ENCODE results near the gene GPR151.

The GPR151 gene

GRCh38 chr5:146544232-146544631, 28.2 kb upstream of the GPR151 start:
- TF ChIP-seq, protein P1, sequence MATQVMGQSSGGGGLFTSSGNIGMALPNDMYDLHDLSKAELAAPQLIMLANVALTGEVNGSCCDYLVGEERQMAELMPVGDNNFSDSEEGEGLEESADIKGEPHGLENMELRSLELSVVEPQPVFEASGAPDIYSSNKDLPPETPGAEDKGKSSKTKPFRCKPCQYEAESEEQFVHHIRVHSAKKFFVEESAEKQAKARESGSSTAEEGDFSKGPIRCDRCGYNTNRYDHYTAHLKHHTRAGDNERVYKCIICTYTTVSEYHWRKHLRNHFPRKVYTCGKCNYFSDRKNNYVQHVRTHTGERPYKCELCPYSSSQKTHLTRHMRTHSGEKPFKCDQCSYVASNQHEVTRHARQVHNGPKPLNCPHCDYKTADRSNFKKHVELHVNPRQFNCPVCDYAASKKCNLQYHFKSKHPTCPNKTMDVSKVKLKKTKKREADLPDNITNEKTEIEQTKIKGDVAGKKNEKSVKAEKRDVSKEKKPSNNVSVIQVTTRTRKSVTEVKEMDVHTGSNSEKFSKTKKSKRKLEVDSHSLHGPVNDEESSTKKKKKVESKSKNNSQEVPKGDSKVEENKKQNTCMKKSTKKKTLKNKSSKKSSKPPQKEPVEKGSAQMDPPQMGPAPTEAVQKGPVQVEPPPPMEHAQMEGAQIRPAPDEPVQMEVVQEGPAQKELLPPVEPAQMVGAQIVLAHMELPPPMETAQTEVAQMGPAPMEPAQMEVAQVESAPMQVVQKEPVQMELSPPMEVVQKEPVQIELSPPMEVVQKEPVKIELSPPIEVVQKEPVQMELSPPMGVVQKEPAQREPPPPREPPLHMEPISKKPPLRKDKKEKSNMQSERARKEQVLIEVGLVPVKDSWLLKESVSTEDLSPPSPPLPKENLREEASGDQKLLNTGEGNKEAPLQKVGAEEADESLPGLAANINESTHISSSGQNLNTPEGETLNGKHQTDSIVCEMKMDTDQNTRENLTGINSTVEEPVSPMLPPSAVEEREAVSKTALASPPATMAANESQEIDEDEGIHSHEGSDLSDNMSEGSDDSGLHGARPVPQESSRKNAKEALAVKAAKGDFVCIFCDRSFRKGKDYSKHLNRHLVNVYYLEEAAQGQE (IDR thresholded peaks at IDR 0.05; ENCODE audit: insufficient read depth in 1 of 2, low read depth in 2 of 2, low read length in 2 of 2) = no peak
- no peak for TF ChIP-seq TAF1 (IDR thresholded peaks at IDR 0.05; ENCODE audit: borderline replicate concordance, insufficient read depth, low read length)
- no peak for TF ChIP-seq FOXP2 (optimal IDR thresholded peaks at IDR 0.05; ENCODE audit: borderline replicate concordance, extremely low read depth, extremely low read length, insufficient read depth)
- TF ChIP-seq SIN3A (IDR thresholded peaks at IDR 0.05; ENCODE audit: borderline replicate concordance, insufficient read depth, low read length) = no peak
- TF ChIP-seq POLR2AphosphoS5 (IDR thresholded peaks at IDR 0.05; ENCODE audit: low read depth, low read length) = no peak

- TF ChIP-seq POLR2AphosphoS5 (IDR thresholded peaks at IDR 0.05; ENCODE audit: low read depth, low read length) (no peak), TAF1 (IDR thresholded peaks at IDR 0.05; ENCODE audit: borderline replicate concordance, insufficient read depth, low read length) (no peak), FOXP2 (optimal IDR thresholded peaks at IDR 0.05; ENCODE audit: borderline replicate concordance, extremely low read depth, extremely low read length, insufficient read depth) (no peak), SIN3A (IDR thresholded peaks at IDR 0.05; ENCODE audit: borderline replicate concordance, insufficient read depth, low read length) (no peak)
- TF ChIP-seq, protein P1 (IDR thresholded peaks at IDR 0.05; ENCODE audit: insufficient read depth in 1 of 2, low read depth in 2 of 2, low read length in 2 of 2) = no peak
Observed at GRCh38 chr5:146541958-146542849, 26.2 kb upstream of the GPR151 start.

DNA sequence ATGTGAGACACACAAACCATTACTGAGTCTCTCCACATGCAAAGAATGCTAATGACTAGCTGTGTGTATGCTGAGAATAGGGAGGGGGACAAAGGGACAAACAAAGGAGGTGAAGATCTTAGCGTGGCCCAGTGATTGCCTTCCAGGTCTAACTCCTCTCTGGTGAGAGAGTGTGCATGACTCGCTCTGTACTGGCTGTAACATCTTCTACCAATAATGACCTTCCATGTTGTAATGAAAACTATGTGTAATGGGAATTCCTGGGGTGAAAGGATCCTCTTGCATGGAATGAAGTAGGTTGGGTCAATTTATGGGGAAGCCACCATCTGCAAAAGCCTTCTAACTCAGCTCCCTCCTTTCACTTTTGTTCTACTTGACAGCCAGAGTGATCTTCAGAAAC, 24.4 kb upstream of the GPR151 start:
- TF ChIP-seq, protein P1 (IDR thresholded peaks at IDR 0.05; ENCODE audit: insufficient read depth in 1 of 2, low read depth in 2 of 2, low read length in 2 of 2) = no peak
- TF ChIP-seq SIN3A (IDR thresholded peaks at IDR 0.05; ENCODE audit: borderline replicate concordance, insufficient read depth, low read length) (no peak), POLR2AphosphoS5 (IDR thresholded peaks at IDR 0.05; ENCODE audit: low read depth, low read length) (no peak), FOXP2 (optimal IDR thresholded peaks at IDR 0.05; ENCODE audit: borderline replicate concordance, extremely low read depth, extremely low read length, insufficient read depth) (no peak), TAF1 (IDR thresholded peaks at IDR 0.05; ENCODE audit: borderline replicate concordance, insufficient read depth, low read length) (no peak)

- TF ChIP-seq POLR2AphosphoS5 (IDR thresholded peaks at IDR 0.05; ENCODE audit: low read depth, low read length) = no peak
- TF ChIP-seq, protein P1 (IDR thresholded peaks at IDR 0.05; ENCODE audit: insufficient read depth in 1 of 2, low read depth in 2 of 2, low read length in 2 of 2) = no peak
- no peak for TF ChIP-seq TAF1 (IDR thresholded peaks at IDR 0.05; ENCODE audit: borderline replicate concordance, insufficient read depth, low read length)
- no peak for TF ChIP-seq FOXP2 (optimal IDR thresholded peaks at IDR 0.05; ENCODE audit: borderline replicate concordance, extremely low read depth, extremely low read length, insufficient read depth)
- TF ChIP-seq SIN3A (IDR thresholded peaks at IDR 0.05; ENCODE audit: borderline replicate concordance, insufficient read depth, low read length) = no peak
Observed at GRCh38 chr5:146539973-146540372, 24.0 kb upstream of the GPR151 start.

Data from PFSK-1 (cell line).